ENCODE results near the gene OR4D2. TPM values are rescaled to one million over a fixed set of nuclear protein-coding genes. Genes with fewer than 3 reads are reported as not detected.
"Not testable (repeated sequence)": the region's sequence is repeated elsewhere in the genome, so short reads cannot be mapped to it uniquely, and the experiment has no call there.

Gene OR4D2
- total RNA-seq (not detected), polyA plus RNA-seq (ENCODE audit: insufficient read depth in 1 of 8, insufficient read length in 8 of 8, low replicate concordance in 1 of 8) (not detected)
- long read RNA-seq, donor 1: 0 reads
- long read RNA-seq, donor 2: 0 reads
- long read RNA-seq, donor 3: 0 reads
- long read RNA-seq, donor 4: 0 reads
- long read RNA-seq, donor 5: 0 reads
- long read RNA-seq, donor 6: 0 reads
- long read RNA-seq, donor 7: 0 reads
- long read RNA-seq, donor 8: 0 reads
- long read RNA-seq, donor 9: 0 reads
- long read RNA-seq, donor 10: 0 reads
- long read RNA-seq, donor 11: 0 reads

DNA sequence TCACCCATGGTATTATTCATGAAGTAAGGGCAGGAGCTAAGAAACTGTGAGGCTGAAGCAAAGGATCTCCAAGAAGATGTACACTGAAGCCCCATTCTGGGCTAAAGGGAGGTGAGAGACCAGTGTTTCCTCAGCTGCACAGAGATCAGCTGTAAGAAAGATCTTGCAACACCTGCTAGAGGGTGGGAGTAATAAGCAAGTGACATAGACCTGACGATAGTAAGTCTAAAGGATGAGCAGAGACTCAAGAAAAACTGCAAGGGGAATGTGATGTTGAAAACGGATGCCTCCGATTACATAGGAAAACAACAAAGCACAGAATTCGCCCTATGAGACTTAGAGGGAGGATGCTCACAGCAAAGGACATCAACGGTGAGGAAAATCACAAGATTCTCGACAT is at the start of gene OR4D2:
TSS of gene OR4D2 (plus strand) at position 301 of the 400 bp plus-strand sequence. CDS start 2,674 bp downstream, outside the sequence.
- Histone ChIP-seq H3K36me3 (ENCODE audit: control insufficient read depth, insufficient read depth, low read length) (no peaks in the 10 kb centered on the region), H3K9me3 (replicated peaks; ENCODE audit: control insufficient read depth, low read depth, low read length) (no peaks in the 10 kb centered on the region), H3K27ac (ENCODE audit: low read length) (no peak within 1 kb of the TSS), H3K27me3 (ENCODE audit: control insufficient read depth, insufficient read depth, low read length) (peaks cover 2% of the 10 kb centered on the region), H3K4me1 (ENCODE audit: control insufficient read depth, insufficient read depth, low read length) (no peaks in the 10 kb centered on the region), H3K4me3 (ENCODE audit: low read length) (no peak within 1 kb of the TSS)
- DNase-seq: no peak
- 67% methylated on average over 1 of the region's 6 CpGs for WGBS (ENCODE audit: insufficient coverage)

DNA sequence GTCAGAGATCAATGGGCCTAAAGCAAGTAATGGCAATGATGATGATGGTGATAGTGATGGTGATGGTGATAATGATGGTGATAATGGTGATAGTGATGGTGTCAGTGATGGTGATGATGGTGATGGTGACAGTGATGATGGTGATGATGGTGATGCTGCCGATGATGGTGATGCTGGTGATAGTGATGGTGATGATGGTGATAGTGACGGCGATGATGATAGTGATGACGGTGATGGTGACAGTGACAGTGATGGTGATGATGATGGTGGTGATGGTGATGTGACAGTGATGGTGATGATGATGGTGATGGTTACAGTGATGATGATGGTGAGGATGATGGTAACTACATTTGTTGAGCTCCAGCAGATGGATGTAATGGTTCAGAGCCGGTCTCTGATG is 49.4 kb upstream of the OR4D2 start:
- Histone ChIP-seq H3K4me3 (ENCODE audit: low read length) (no peak overlapping the region), H3K27ac (ENCODE audit: low read length) (no peak overlapping the region), H3K36me3 (ENCODE audit: control insufficient read depth, insufficient read depth, low read length) (no peaks in the 10 kb centered on the region), H3K4me1 (ENCODE audit: control insufficient read depth, insufficient read depth, low read length) (no peaks in the 10 kb centered on the region), H3K9me3 (replicated peaks; ENCODE audit: control insufficient read depth, low read depth, low read length) (no peaks in the 10 kb centered on the region), H3K27me3 (ENCODE audit: control insufficient read depth, insufficient read depth, low read length) (peaks cover 6% of the 10 kb centered on the region)
- 96% methylated on average over 4 of the region's 5 CpGs for WGBS (ENCODE audit: insufficient coverage)
- DNase-seq: no peak

DNA sequence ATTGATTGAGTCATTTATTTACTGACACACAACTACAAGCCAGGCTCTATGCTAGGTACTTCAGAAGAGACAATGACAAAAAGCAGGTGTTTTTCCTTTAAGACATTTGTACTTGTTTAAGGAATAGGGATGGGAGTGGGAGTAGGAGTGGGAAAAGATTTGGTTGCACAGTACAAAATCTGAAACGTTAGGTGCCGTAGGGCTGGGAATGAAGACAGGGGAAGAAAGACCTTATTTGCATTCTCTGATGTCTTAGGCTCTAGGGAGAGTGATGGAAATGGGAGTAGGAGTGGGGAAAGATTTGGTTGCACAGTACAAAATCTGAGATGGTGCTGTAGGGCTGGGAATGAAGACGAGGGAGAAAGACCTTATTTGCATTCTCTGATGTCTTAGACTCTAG is 47.3 kb upstream of the OR4D2 start:
- Histone ChIP-seq H3K9me3 (replicated peaks; ENCODE audit: control insufficient read depth, low read depth, low read length) (no peaks in the 10 kb centered on the region), H3K27ac (ENCODE audit: low read length) (no peak overlapping the region), H3K36me3 (ENCODE audit: control insufficient read depth, insufficient read depth, low read length) (no peaks in the 10 kb centered on the region), H3K4me3 (ENCODE audit: low read length) (no peak overlapping the region), H3K4me1 (ENCODE audit: control insufficient read depth, insufficient read depth, low read length) (no peaks in the 10 kb centered on the region), H3K27me3 (ENCODE audit: control insufficient read depth, insufficient read depth, low read length) (peaks cover 2% of the 10 kb centered on the region)
- 64% methylated on average over 3 of the region's 3 CpGs for WGBS (ENCODE audit: insufficient coverage)
- no peak for DNase-seq

DNA sequence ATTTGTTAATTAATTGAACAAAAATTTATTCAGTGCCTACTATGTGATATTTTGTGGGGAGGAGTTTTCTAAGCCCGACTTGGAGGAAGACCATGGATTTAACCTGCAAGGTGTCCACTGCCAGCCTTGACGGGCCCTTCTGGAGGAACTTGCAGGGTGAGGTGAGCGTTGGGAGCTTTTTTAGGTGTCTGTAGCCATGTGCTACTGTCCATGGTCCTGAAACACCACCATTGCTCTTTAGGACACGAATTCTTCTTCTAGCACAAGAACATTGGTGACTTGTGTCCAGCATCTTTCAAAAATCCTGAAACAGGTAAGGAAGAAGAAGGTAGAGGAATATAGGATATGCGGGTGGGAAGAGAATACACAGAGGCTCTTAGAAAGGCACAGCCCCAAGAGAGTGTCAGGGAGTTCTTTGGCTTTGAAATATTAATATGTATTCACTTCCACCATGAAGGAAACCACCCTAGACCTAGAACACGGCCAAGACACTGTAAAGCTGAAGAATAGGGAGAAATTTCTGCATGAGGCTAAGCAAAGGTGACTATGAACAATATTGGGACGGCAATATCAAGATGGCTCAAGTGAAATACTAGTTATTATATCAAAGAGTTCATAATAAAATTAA is 46.5 kb upstream of the OR4D2 start:
- Histone ChIP-seq H3K36me3 (ENCODE audit: control insufficient read depth, insufficient read depth, low read length) (no peaks in the 10 kb centered on the region), H3K4me1 (ENCODE audit: control insufficient read depth, insufficient read depth, low read length) (no peaks in the 10 kb centered on the region), H3K4me3 (ENCODE audit: low read length) (no peak overlapping the region), H3K27me3 (ENCODE audit: control insufficient read depth, insufficient read depth, low read length) (no peaks in the 10 kb centered on the region), H3K27ac (ENCODE audit: low read length) (no peak overlapping the region), H3K9me3 (replicated peaks; ENCODE audit: control insufficient read depth, low read depth, low read length) (no peaks in the 10 kb centered on the region)
- no CpG with 5 or more reads among the region's 7 CpGs for WGBS (ENCODE audit: insufficient coverage)
- peak; percentile 77 for DNase-seq

DNA sequence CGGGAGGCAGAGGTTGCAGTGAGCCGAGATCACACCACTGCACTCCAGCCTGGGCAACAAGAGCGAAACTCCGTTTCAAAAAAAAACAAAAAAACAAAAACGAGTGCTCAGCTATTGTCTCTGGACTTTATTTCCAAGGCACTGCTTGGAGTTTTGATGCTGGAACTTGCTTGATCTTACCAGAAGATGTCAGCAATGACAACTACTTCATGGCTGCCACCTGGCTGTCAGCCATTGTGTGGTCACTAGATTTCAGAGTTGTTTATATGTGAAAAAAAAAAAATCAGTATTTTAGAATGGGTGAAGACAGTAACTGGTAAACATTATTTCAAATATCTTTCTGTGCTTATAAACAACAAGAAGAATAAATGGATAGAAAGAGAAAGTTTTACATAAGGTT is 44.9 kb upstream of the OR4D2 start:
- H3K27me3 ChIP-seq (ENCODE audit: control insufficient read depth, insufficient read depth, low read length): no peaks in the 10 kb centered on the region
- DNase-seq: peak; percentile 19
- H3K27ac ChIP-seq (ENCODE audit: low read length): no peak overlapping the region
- no peaks in the 10 kb centered on the region for H3K4me1 ChIP-seq (ENCODE audit: control insufficient read depth, insufficient read depth, low read length)
- no peaks in the 10 kb centered on the region for H3K9me3 ChIP-seq (replicated peaks; ENCODE audit: control insufficient read depth, low read depth, low read length)
- H3K36me3 ChIP-seq (ENCODE audit: control insufficient read depth, insufficient read depth, low read length): no peaks in the 10 kb centered on the region
- no peak overlapping the region for H3K4me3 ChIP-seq (ENCODE audit: low read length)
- 13% methylated on average over 1 of the region's 5 CpGs for WGBS (ENCODE audit: insufficient coverage)

DNA sequence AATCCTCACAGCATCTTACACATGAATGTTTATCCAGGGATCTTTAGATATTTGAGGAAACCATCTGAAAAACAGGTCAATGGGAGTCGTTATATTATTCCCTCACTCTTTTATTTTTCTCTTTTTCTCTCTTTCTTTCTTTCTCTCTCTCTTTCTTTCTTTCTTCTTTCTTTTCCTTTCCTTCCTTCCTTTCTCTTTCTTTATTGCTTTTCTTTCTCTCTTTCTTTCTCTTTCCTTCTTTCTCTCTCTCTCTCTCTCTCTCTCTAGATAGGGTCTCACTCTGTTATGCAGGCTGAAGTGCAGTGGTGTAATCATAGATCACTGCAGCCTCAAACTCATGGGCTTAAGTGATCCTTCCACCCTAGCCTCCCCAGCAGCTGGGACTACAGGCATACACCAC is 38.9 kb upstream of the OR4D2 start:
- no peaks in the 10 kb centered on the region for H3K36me3 ChIP-seq (ENCODE audit: control insufficient read depth, insufficient read depth, low read length)
- no peaks in the 10 kb centered on the region for H3K9me3 ChIP-seq (replicated peaks; ENCODE audit: control insufficient read depth, low read depth, low read length)
- no peak for DNase-seq
- H3K27me3 ChIP-seq (ENCODE audit: control insufficient read depth, insufficient read depth, low read length): no peaks in the 10 kb centered on the region
- H3K27ac ChIP-seq (ENCODE audit: low read length): no peak overlapping the region
- no peaks in the 10 kb centered on the region for H3K4me1 ChIP-seq (ENCODE audit: control insufficient read depth, insufficient read depth, low read length)
- H3K4me3 ChIP-seq (ENCODE audit: low read length): no peak overlapping the region
- no CpG with 5 or more reads among the region's 1 CpG for WGBS (ENCODE audit: insufficient coverage)

DNA sequence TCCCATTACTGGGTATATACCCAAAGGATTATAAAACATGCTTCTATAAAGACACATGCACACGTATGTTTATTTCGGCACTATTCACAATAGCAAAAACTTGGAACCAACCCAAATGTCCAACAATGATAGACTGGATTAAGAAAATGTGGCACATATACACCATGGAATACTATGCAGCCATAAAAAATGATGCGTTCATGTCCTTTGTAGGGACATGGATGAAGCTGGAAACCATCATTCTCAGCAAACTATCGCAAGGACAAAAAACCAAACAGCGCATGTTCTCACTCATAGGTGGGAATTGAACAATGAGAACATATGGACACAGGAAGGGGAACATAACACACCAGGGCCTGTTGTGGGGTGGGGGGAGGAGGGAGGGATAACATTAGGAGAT is 34.1 kb upstream of the OR4D2 start:
- not testable (repeated sequence) for H3K4me1 ChIP-seq (ENCODE audit: control insufficient read depth, insufficient read depth, low read length); H3K9me3 ChIP-seq (replicated peaks; ENCODE audit: control insufficient read depth, low read depth, low read length); H3K36me3 ChIP-seq (ENCODE audit: control insufficient read depth, insufficient read depth, low read length); DNase-seq; H3K4me3 ChIP-seq (ENCODE audit: low read length); H3K27ac ChIP-seq (ENCODE audit: low read length)
- no CpG with 5 or more reads among the region's 5 CpGs for WGBS (ENCODE audit: insufficient coverage)
- peaks cover 11% of the 10 kb centered on the region for H3K27me3 ChIP-seq (ENCODE audit: control insufficient read depth, insufficient read depth, low read length)

DNA sequence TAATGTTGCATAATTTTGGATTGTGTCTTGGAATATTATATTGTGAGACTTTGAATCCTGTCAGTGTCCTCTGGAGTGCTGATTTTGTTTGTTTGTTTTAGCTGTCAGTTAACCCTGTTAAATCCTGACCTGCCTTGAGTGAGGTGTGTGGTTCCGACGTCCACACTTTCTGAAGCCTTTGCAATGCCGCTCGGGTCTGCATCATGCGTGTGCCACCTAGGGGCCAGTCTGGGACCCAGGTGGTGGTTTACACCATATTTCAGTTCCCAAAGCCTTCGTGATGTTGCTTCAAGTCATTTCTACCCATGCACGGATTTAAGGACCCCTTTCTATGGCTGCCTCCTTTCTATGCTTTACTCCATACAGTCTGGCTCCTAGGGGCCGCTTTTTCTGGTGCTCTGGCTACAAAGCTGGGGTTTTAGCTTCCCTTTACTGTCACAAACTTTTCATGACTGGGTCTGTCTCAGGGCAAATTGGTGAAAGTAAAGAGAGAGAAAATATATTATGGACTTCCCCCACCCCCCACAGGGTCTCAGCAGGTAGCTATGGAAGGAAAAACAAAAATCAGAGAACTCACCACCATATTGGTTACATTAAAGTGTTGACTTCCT is 30.0 kb upstream of the OR4D2 start:
- Histone ChIP-seq H3K4me3 (ENCODE audit: low read length) (no peak overlapping the region), H3K27ac (ENCODE audit: low read length) (no peak overlapping the region), H3K36me3 (ENCODE audit: control insufficient read depth, insufficient read depth, low read length) (no peaks in the 10 kb centered on the region), H3K9me3 (replicated peaks; ENCODE audit: control insufficient read depth, low read depth, low read length) (no peaks in the 10 kb centered on the region), H3K27me3 (ENCODE audit: control insufficient read depth, insufficient read depth, low read length) (peaks cover 11% of the 10 kb centered on the region), H3K4me1 (ENCODE audit: control insufficient read depth, insufficient read depth, low read length) (no peaks in the 10 kb centered on the region)
- WGBS (ENCODE audit: insufficient coverage): 27% methylated on average over 6 of the region's 8 CpGs
- DNase-seq: no peak

DNA sequence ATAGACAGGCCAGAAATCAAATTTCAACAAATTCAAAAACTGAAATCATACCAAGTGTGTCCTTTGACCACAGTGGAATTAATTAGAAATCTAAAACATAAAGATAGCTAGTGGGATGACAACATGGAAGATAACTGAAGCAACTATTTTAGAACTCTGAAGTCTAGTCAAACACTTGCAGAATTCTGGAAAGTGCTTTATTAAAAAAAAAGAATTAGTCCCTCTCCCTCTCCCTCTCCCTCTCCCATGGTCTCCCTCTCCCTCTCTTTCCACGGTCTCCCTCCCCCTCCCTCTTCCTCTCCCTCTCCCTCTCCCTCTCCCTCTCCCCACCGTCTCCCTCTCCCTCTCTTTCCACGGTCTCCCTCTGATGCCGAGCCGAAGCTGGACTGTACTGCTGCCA is 25.3 kb upstream of the OR4D2 start:
- DNase-seq: no peak
- no peak overlapping the region for H3K27ac ChIP-seq (ENCODE audit: low read length)
- H3K27me3 ChIP-seq (ENCODE audit: control insufficient read depth, insufficient read depth, low read length): peaks cover 5% of the 10 kb centered on the region
- H3K9me3 ChIP-seq (replicated peaks; ENCODE audit: control insufficient read depth, low read depth, low read length): peaks cover 9% of the 10 kb centered on the region
- no peak overlapping the region for H3K4me3 ChIP-seq (ENCODE audit: low read length)
- H3K36me3 ChIP-seq (ENCODE audit: control insufficient read depth, insufficient read depth, low read length): no peaks in the 10 kb centered on the region
- H3K4me1 ChIP-seq (ENCODE audit: control insufficient read depth, insufficient read depth, low read length): no peaks in the 10 kb centered on the region
- no CpG with 5 or more reads among the region's 5 CpGs for WGBS (ENCODE audit: insufficient coverage)

DNA sequence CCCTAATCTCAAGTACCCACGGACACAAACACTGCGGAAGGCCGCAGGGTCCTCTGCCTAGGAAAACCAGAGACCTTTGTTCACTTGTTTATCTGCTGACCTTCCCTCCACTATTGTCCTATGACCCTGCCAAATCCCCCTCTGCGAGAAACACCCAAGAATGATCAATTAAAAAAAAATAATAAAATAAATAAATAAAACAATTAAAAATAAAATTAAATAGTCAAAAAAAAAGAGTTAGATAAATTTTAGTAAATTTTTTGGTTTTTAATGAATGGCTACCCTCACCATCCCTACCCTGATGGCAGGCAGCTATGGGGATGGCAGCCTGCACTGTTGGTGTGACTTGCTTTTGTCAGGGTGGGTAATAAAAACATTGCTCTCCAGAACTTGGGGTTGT is 23.4 kb upstream of the OR4D2 start:
- H3K36me3 ChIP-seq (ENCODE audit: control insufficient read depth, insufficient read depth, low read length); H3K27me3 ChIP-seq (ENCODE audit: control insufficient read depth, insufficient read depth, low read length); H3K4me1 ChIP-seq (ENCODE audit: control insufficient read depth, insufficient read depth, low read length); H3K9me3 ChIP-seq (replicated peaks; ENCODE audit: control insufficient read depth, low read depth, low read length); H3K4me3 ChIP-seq (ENCODE audit: low read length); DNase-seq; H3K27ac ChIP-seq (ENCODE audit: low read length): not testable (repeated sequence)
- whole genome bisulfite sequencing (ENCODE audit: insufficient coverage): 60% methylated on average over 1 of the region's 4 CpGs

Data from muscle of leg (tissue), 16 donors.